ENCODE results near the gene DHRSX. TPM values are rescaled to one million over a fixed set of nuclear protein-coding genes. Genes with fewer than 3 reads are reported as not detected.

DHRSX gene
- total and polyA plus RNA-seq, 9 of the 15 experiments (the other 6 are each of a cell fraction or from before 2014, with no cell fraction given) = 0.59 to 11.0 (median 6.2) TPM

- no peaks in the 10 kb centered on the region for H3K36me3 ChIP-seq (ENCODE audit: control insufficient read depth, insufficient read depth, low read length)
- no peaks in the 10 kb centered on the region for H4K20me1 ChIP-seq (replicated peaks; ENCODE audit: control insufficient read depth, insufficient read depth, low read length)
- in situ Hi-C loops (cut with MboI) = no loop called here
- H3K4me3 ChIP-seq = no peak overlapping the region
- H3K9me1 ChIP-seq (ENCODE audit: control insufficient read depth, insufficient read depth, low read length) = no peaks in the 10 kb centered on the region
- no TSS peak for BruUV-seq (replicated peaks)
- H3K4me2 ChIP-seq (ENCODE audit: insufficient read depth, low read length) = no peak overlapping the region
- H3K9me3 ChIP-seq (replicated peaks; ENCODE audit: control insufficient read depth, insufficient read depth, low read depth, low read length) = peaks cover 4% of the 10 kb centered on the region
- no peak overlapping the region for H2AFZ ChIP-seq (ENCODE audit: low read depth, low read length)
- DNase-seq (ENCODE audit: extremely low read depth in 1 of 4, low spot score in 3 of 4) (no peak), FAIRE-seq (no peak), ATAC-seq (no peak)
- ChIA-PET POLR2A (no interaction called here), CTCF (ENCODE audit: low intra/inter-chr PET ratio) (no interaction called here)
- no peak overlapping the region for H3K9ac ChIP-seq (ENCODE audit: insufficient read depth in 1 of 2, low read depth in 2 of 2, low read length in 2 of 2)
- 55% methylated on average over 16 of the region's 25 CpGs for WGBS (ENCODE audit: insufficient coverage, low coverage, missing lambda C conversion rate)
- H3K79me2 ChIP-seq (ENCODE audit: control insufficient read depth, insufficient read depth, low read length) = no peaks in the 10 kb centered on the region
- peaks cover 5 to 9% of the 10 kb centered on the region in 2 experiments; a peak in 3 of 5 replicates for H3K4me1 ChIP-seq (replicated peaks in 1 of 2; ENCODE audit: control insufficient read depth in 2 of 2, insufficient read depth in 2 of 2, low read length in 2 of 2)
- no peaks in the 10 kb centered on the region; a peak in 1 of 5 replicates for H3K27me3 ChIP-seq (ENCODE audit: control insufficient read depth in 2 of 2, insufficient read depth in 2 of 2, low read length in 2 of 2)
- no peak overlapping the region for H3K27ac ChIP-seq (ENCODE audit: extremely low read depth, low read depth, low read length)
- intact Hi-C loops (cut with micrococcal nuclease) = no loop called here
- no peak for TF ChIP-seq DMBX1 (CRISPR knock-in tag; IDR thresholded peaks at IDR 0.05; ENCODE audit: borderline replicate concordance)
- peak; percentile 82 for TF ChIP-seq PRDM10 (IDR thresholded peaks at IDR 0.05; ENCODE audit: partially characterized antibody)
- TF ChIP-seq ATF7 (IDR thresholded peaks at IDR 0.05) = peak; percentile 26; the same call in 1 of the 2 replicates
- TF ChIP-seq TCF7L2 (IDR thresholded peaks at IDR 0.05; ENCODE audit: low read depth, low read length) = peak; percentile 18; the same call in 1 of the 2 replicates
Observed at GRCh38 chrX:2185341-2186082, 315.3 kb downstream of the DHRSX start.
